GM12801 (cell line): Measurements from ENCODE around the gene SMAD2.

Source experiments
- TF ChIP-seq, protein P1 (sequence below): IDR thresholded peaks from one replicate; pipeline ENCODE4 v1.5.1; 2011; ENCODE audit warnings: control low read depth; ENCODE audit not compliant: insufficient read length; ENCODE audit errors: extremely low read depth

The SMAD2 gene

DNA sequence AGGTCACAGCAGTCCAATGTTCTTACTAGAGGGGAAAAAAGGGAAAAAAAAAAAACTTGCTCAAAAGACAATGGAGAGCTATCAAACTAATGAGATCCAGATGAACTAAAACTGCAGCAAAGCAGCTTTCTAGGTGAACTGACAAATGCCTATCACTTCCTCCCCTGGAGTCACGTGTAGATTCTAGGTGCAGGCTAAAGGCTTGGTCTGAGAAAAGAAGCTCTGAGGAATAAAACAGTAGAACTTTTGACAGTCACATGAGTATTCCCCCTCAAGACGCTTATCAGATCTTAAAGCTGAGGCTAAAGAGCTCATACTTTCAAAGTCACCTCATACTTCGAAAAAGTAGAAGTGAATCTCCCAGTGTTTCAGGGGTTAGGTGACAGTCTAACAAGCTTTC is 42.3 kb downstream of the SMAD2 start:
- TF ChIP-seq, protein P1, sequence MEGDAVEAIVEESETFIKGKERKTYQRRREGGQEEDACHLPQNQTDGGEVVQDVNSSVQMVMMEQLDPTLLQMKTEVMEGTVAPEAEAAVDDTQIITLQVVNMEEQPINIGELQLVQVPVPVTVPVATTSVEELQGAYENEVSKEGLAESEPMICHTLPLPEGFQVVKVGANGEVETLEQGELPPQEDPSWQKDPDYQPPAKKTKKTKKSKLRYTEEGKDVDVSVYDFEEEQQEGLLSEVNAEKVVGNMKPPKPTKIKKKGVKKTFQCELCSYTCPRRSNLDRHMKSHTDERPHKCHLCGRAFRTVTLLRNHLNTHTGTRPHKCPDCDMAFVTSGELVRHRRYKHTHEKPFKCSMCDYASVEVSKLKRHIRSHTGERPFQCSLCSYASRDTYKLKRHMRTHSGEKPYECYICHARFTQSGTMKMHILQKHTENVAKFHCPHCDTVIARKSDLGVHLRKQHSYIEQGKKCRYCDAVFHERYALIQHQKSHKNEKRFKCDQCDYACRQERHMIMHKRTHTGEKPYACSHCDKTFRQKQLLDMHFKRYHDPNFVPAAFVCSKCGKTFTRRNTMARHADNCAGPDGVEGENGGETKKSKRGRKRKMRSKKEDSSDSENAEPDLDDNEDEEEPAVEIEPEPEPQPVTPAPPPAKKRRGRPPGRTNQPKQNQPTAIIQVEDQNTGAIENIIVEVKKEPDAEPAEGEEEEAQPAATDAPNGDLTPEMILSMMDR = no peak

GRCh38 chr18:47887227-47887626 is 43.2 kb downstream of the SMAD2 start:
- TF ChIP-seq, protein P1 = no peak

GRCh38 chr18:47883771-47884413 is 46.6 kb downstream of the SMAD2 start:
- TF ChIP-seq, protein P1 = no peak

DNA sequence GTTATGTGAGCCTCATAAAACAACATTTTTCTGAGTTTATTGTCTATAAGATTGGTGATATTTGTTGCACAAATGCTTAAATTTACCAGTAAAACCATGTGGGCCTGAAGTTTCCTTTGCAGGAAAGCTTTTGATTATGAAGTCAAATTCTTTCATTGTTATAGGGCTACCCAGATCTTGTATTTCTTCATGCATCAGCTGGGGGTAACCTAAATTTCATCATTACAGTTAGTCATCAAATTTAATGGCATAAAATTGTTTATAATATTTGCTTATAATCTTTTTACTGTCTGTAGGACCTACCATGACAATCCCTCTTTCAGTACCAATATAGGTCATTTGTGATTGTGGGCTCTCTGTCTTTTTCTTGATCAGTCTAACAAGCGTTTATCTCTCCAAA is 47.8 kb downstream of the SMAD2 start:
- TF ChIP-seq, protein P1 = no peak

GRCh38 chr18:47881752-47882455 is 48.6 kb downstream of the SMAD2 start:
- TF ChIP-seq, protein P1 = no peak

DNA sequence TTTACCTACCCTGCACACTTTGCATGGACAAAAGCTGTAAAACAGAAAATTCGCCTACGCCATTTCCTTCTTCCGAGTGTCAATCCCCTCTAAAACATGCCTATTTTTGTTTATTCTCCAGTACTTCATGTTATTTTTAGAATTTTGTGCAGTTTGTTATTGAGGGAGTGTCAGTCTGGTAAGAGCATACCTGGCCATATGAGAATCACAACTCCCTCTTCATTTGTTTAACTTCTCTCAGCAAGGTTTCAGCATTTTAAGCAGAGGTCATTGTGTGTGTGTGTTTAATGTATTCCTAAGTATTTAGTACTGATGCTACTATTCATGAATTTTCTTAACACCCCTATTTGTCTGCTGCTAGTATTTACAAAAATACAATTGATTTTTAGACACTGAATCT is 49.4 kb downstream of the SMAD2 start:
- TF ChIP-seq, protein P1 = no peak

- TF ChIP-seq, protein P1 = no peak
Observed at GRCh38 chr18:47877892-47878291, 52.6 kb downstream of the SMAD2 start.
